H1 (cell line): Measurements from ENCODE around the gene ARHGAP25. TPM values are rescaled to one million over a fixed set of nuclear protein-coding genes. Genes with fewer than 3 reads are reported as not detected.
A peak's percentile ranks its signal among the peaks of the same experiment; 100 is the strongest.

Experiments
- CTCF ChIA-PET: fragments of 300-600 bp; sonication (Branson Sonifier 250); formaldehyde crosslinking; loops from one replicate; lab custom pipeline; 2021; ENCODE audit not compliant: partially characterized antibody; lab: Charles Lee
- POLR2A ChIA-PET: fragments of 300-600 bp; sonication (Branson Sonifier 250); formaldehyde crosslinking; loops from one replicate; lab custom pipeline; 2021; ENCODE audit warnings: inconsistent platforms; ENCODE audit not compliant: partially characterized antibody; lab: Charles Lee
- DNase-seq, 2 experiments: peaks; one replicate each; pipeline versions ENCODE4 v3.0.0 to v3.0.0-alpha.2; 2010 to 2022; ENCODE audit warnings: low spot score in 2 of 2, low read depth in 1 of 2, mixed read lengths in 1 of 2
- FAIRE-seq: peaks from 2 replicates; lab custom pipeline; 2011; peaks lifted over from hg19 to GRCh38; lab: Jason Lieb, UNC
- H2AFZ ChIP-seq: 2 replicates; pipeline ENCODE4 v1.8.1; 2012; ENCODE audit warnings: low read length, inconsistent platforms
- H2AK5ac ChIP-seq: 2 replicates; pipeline ENCODE4 v1.6.1; 2013; ENCODE audit warnings: low read depth, low read length
- H2BK120ac ChIP-seq: replicated peaks from 2 replicates; pipeline ENCODE3; 2013; ENCODE audit warnings: low read depth, low read length, inconsistent platforms
- H2BK12ac ChIP-seq: 2 replicates; pipeline ENCODE4 v1.6.1; 2013; ENCODE audit warnings: low read depth, low read length
- H2BK15ac ChIP-seq: 2 replicates; pipeline ENCODE4 v1.6.1; 2013; ENCODE audit warnings: low read length
- H2BK20ac ChIP-seq: 2 replicates; pipeline ENCODE4 v1.6.1; 2013; ENCODE audit warnings: low read length
- H2BK5ac ChIP-seq: 2 replicates; pipeline ENCODE4 v1.6.1; 2013; ENCODE audit warnings: low read depth, low read length
- H3K14ac ChIP-seq: 2 replicates; pipeline ENCODE4 v1.6.1; 2013; ENCODE audit warnings: inconsistent platforms; ENCODE audit not compliant: insufficient read length
- H3K18ac ChIP-seq: 2 replicates; pipeline ENCODE4 v1.6.1; 2013; ENCODE audit warnings: low read length; ENCODE audit errors: extremely low read depth
- H3K23ac ChIP-seq: 2 replicates; pipeline ENCODE4 v1.6.1; 2013; ENCODE audit warnings: inconsistent platforms; ENCODE audit not compliant: insufficient read length
- H3K23me2 ChIP-seq: 2 replicates; pipeline ENCODE4 v1.6.1; 2013; ENCODE audit warnings: low read depth, low read length
- H3K27ac ChIP-seq: 2 replicates; pipeline ENCODE4 v1.6.1; 2011; ENCODE audit warnings: low read depth, low read length, inconsistent platforms
- H3K27me3 ChIP-seq, 4 experiments: replicated peaks in 1 of 4; 1 replicate in 1 of 4; 2 replicates in 3 of 4; pipeline versions ENCODE4 v1.6.1 to v1.8.1; 2011 to 2013; ENCODE audit warnings: low read length in 3 of 4, mild to moderate bottlenecking in 3 of 4, inconsistent platforms in 2 of 4, mixed read lengths in 2 of 4, moderate library complexity in 1 of 4; ENCODE audit not compliant: control insufficient read depth in 3 of 4, insufficient read depth in 3 of 4; ENCODE audit errors: extremely low read depth in 1 of 4
- H3K36me3 ChIP-seq, 4 experiments: 2 replicates each; pipeline versions ENCODE4 v1.6.1 to v1.8.1; 2011 to 2013; ENCODE audit warnings: mild to moderate bottlenecking in 4 of 4, low read length in 3 of 4, moderate library complexity in 2 of 4, control low read depth in 1 of 4, inconsistent platforms in 1 of 4; ENCODE audit not compliant: insufficient read depth in 4 of 4, control insufficient read depth in 2 of 4
- H3K4ac ChIP-seq: replicated peaks from 2 replicates; pipeline ENCODE3; 2013; ENCODE audit warnings: low read length, low read depth, mixed read lengths, inconsistent platforms; ENCODE audit not compliant: insufficient read length
- H3K4me1 ChIP-seq, 4 experiments: replicated peaks in 1 of 4; 1 replicate in 1 of 4; 2 replicates in 3 of 4; pipeline versions ENCODE4 v1.6.1 to v1.8.1; 2011 to 2013; ENCODE audit warnings: low read length in 3 of 4, inconsistent platforms in 2 of 4, mixed read lengths in 1 of 4; ENCODE audit not compliant: insufficient read depth in 4 of 4, control insufficient read depth in 3 of 4
- H3K4me2 ChIP-seq, 2 experiments: 2 replicates each; pipeline versions ENCODE4 v1.6.1 to v1.8.1; 2011 to 2013; ENCODE audit warnings: low read depth in 2 of 2, low read length in 2 of 2, control low read depth in 1 of 2, inconsistent platforms in 1 of 2, mild to moderate bottlenecking in 1 of 2; ENCODE audit not compliant: insufficient read depth in 1 of 2
- H3K4me3 ChIP-seq, 4 experiments: fragments of 200-600, 300-600 bp in 1 of 4; sonication (generic), shearing (Covaris generic), sonication (Bioruptor Twin) in 1 of 4; 2 replicates each; pipeline versions ENCODE4 v1.5.1 to v1.8.1; 2011 to 2016; ENCODE audit warnings: low read length in 4 of 4, low read depth in 3 of 4, control low read depth in 2 of 4, inconsistent platforms in 2 of 4, mild to moderate bottlenecking in 2 of 4, mixed read lengths in 1 of 4, moderate library complexity in 1 of 4; ENCODE audit not compliant: insufficient read depth in 2 of 4; ENCODE audit errors: extremely low read depth in 1 of 4
- H3K56ac ChIP-seq: replicated peaks from 2 replicates; pipeline ENCODE3; 2013; ENCODE audit warnings: low read depth, mild to moderate bottlenecking, mixed read lengths, low read length, inconsistent platforms; ENCODE audit not compliant: insufficient read length
- H3K79me1 ChIP-seq: 2 replicates; pipeline ENCODE4 v1.6.1; 2013; ENCODE audit warnings: low read depth, low read length, control low read depth
- H3K79me2 ChIP-seq, 2 experiments: 2 replicates each; pipeline versions ENCODE4 v1.6.1 to v1.8.1; 2012 to 2013; ENCODE audit warnings: low read length in 2 of 2, mild to moderate bottlenecking in 2 of 2, inconsistent platforms in 1 of 2; ENCODE audit not compliant: insufficient read depth in 2 of 2, control insufficient read depth in 1 of 2
- H3K9ac ChIP-seq, 4 experiments: replicated peaks in 1 of 4; 1 replicate in 1 of 4; 2 replicates in 3 of 4; pipeline versions ENCODE4 v1.6.1 to v1.8.1; 2011 to 2013; ENCODE audit warnings: low read depth in 3 of 4, low read length in 3 of 4, control low read depth in 2 of 4, mild to moderate bottlenecking in 2 of 4, moderate library complexity in 2 of 4, inconsistent platforms in 1 of 4; ENCODE audit errors: extremely low read depth in 1 of 4
- H3K9me3 ChIP-seq, 2 experiments: 2 replicates each; pipeline versions ENCODE4 v1.6.1 to v1.8.1; 2012 to 2013; ENCODE audit warnings: mild to moderate bottlenecking in 2 of 2, moderate library complexity in 2 of 2, control low read depth in 1 of 2, inconsistent platforms in 1 of 2, low read depth in 1 of 2, low read length in 1 of 2, mixed read lengths in 1 of 2; ENCODE audit not compliant: insufficient read depth in 2 of 2
- H4K20me1 ChIP-seq, 2 experiments: replicated peaks in 1 of 2; 2 replicates each; pipeline versions ENCODE3 to v1.8.1; 2011 to 2013; ENCODE audit warnings: inconsistent platforms in 2 of 2, low read length in 2 of 2, mild to moderate bottlenecking in 1 of 2; ENCODE audit not compliant: insufficient read depth in 2 of 2, control insufficient read depth in 1 of 2
- H4K5ac ChIP-seq: 2 replicates; pipeline ENCODE4 v1.6.1; 2013; ENCODE audit warnings: low read length, low read depth, mixed read lengths, inconsistent platforms; ENCODE audit not compliant: insufficient read length
- H4K8ac ChIP-seq: 2 replicates; pipeline ENCODE4 v1.8.0; 2013; ENCODE audit warnings: mild to moderate bottlenecking, moderate library complexity, low read length, inconsistent platforms; ENCODE audit not compliant: insufficient read depth; ENCODE audit errors: extremely low read depth
- H4K91ac ChIP-seq: replicated peaks from 2 replicates; pipeline ENCODE3; 2013; ENCODE audit warnings: low read length, mixed read lengths, inconsistent platforms; ENCODE audit not compliant: insufficient read length
- CHD2 ChIP-seq: IDR thresholded peaks from 2 replicates; pipeline ENCODE4 v1.6.1; 2012; ENCODE audit warnings: low read length, improper control_type of control experiment
- POLR2AphosphoS5 ChIP-seq: IDR thresholded peaks from 2 replicates; pipeline ENCODE4 v1.6.1; 2011; ENCODE audit warnings: low read depth, low read length
- POU5F1 ChIP-seq: IDR thresholded peaks from 2 replicates; pipeline ENCODE4 v1.6.1; 2011; ENCODE audit warnings: low read depth, mild to moderate bottlenecking, low read length, moderate library complexity
- SP2 ChIP-seq: IDR thresholded peaks from 2 replicates; pipeline ENCODE4 v1.6.1; 2012; ENCODE audit warnings: mild to moderate bottlenecking, low read length, inconsistent platforms
- SUZ12 ChIP-seq: fragments of 200-600 bp; sonication (generic); IDR thresholded peaks from 2 replicates; pipeline ENCODE4 v1.6.1; 2012; ENCODE audit warnings: mild to moderate bottlenecking, inconsistent platforms, low read length, moderate library complexity, mixed read lengths
- TAF7 ChIP-seq: optimal IDR thresholded peaks from 2 replicates; pipeline ENCODE3; 2011; ENCODE audit warnings: low read depth, mild to moderate bottlenecking, inconsistent platforms, low read length, moderate library complexity, borderline replicate concordance
- WGBS, 2 experiments: shearing (Covaris generic) in 1 of 2; methylation state at CpG; one replicate each; pipeline versions ENCODE4 v1.1.6 to v1.1.7; 2013 to 2015; ENCODE audit warnings: low lambda C conversion rate in 2 of 2, mixed read lengths in 2 of 2, inconsistent platforms in 1 of 2, low coverage in 1 of 2, missing lambda C conversion rate in 1 of 2; ENCODE audit not compliant: insufficient replicate concordance in 2 of 2, insufficient coverage in 1 of 2, insufficient read length in 1 of 2; ENCODE audit errors: extremely low coverage in 1 of 2, missing lambda C conversion rate in 1 of 2; 5-methylcytosine and 5-hydroxymethylcytosine counted together
- polyA plus RNA-seq, 7 experiments: library from polyadenylated mRNA; depleted of rRNA in 3 of 7; stranded (reverse) in 5 of 7; unstranded in 2 of 7; fragments of >200 nt in 5 of 7; fragments of 200-250 nt in 2 of 7; gene quantifications; 1 replicate in 5 of 7; 2 replicates in 1 of 7; 4 replicates in 1 of 7; pipeline versions ENCODE4 v1.2.1 to v1.2.3, GENCODE V29; 2011 to 2013; ENCODE audit warnings: missing spikeins in 2 of 7, mixed read lengths in 2 of 7
- total RNA-seq: library from RNA; stranded (reverse); fragmentation: NEBNext Ultra II Directional; extraction: Animal tissue kit (Norgen Biotek cat#: 25700); gene quantifications from 2 replicates; pipeline ENCODE4 v1.2.1, GENCODE V29; 2021
- TF ChIP-seq, protein P1 (sequence below): IDR thresholded peaks from 2 replicates; pipeline ENCODE4 v1.6.1; 2011; ENCODE audit warnings: low read depth, mild to moderate bottlenecking, low read length; ENCODE audit not compliant: insufficient read depth

The ARHGAP25 gene
- total and polyA plus RNA-seq, 2 of the 8 experiments (the other 6 are each of a cell fraction or from before 2014, with no cell fraction given): 1.00 to 1.2 TPM

DNA sequence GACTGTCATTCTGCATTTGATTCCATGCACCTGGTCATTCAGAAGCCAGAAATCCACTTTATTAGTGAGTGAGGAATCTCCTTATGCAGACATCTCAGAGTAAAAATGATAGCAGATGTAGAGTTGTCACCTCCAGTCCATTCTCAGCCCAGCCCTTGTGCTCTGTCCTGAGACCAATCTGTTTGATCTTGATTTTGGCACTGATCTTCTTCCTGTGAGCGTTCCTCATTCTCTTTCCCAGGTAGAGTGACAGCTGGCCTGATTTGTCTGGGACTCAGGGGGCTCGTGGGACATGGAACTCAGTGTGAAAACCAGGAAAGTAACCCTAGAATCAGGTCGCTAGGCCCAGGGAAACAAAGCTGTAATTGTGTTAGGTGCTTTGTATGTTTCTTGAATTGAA, 8.9 kb downstream of the ARHGAP25 start:
- Histone ChIP-seq H3K56ac (no peak overlapping the region), H4K91ac (no peak overlapping the region), H4K20me1 (no peaks in the 10 kb centered on the region), H2BK120ac (no peak overlapping the region), H3K27ac (no peak overlapping the region), H3K9me3 (no peaks in the 10 kb centered on the region), H3K4me1 (peaks cover 0 to 4% (median 0%) of the 10 kb centered on the region in 4 experiments; a peak in 1 of 7 replicates), H3K9ac (no peak overlapping the region), H3K36me3 (no peaks in the 10 kb centered on the region), H3K18ac (no peak overlapping the region), H2AK5ac (no peak overlapping the region), H3K14ac (no peak overlapping the region), H2AFZ (no peak overlapping the region), H2BK20ac (no peak overlapping the region; the same call in 1 of the 2 replicates), H3K79me2 (no peaks in the 10 kb centered on the region), H2BK5ac (peak overlapping the region; percentile 36; the same call in 1 of the 2 replicates), H3K23ac (no peak overlapping the region), H3K4me3 (no peak overlapping the region), H3K23me2 (no peaks in the 10 kb centered on the region), H3K4ac (no peak overlapping the region), H4K8ac (no peak overlapping the region), H3K4me2 (no peak overlapping the region), H3K27me3 (no peaks in the 10 kb centered on the region; a peak in 1 of 7 replicates), H3K79me1 (no peaks in the 10 kb centered on the region), H2BK12ac (no peak overlapping the region), H4K5ac (no peak overlapping the region), H2BK15ac (no peak overlapping the region)
- peak in 1 of 2 experiments; percentile 23 for DNase-seq
- TF ChIP-seq POU5F1 (no peak), POLR2AphosphoS5 (no peak), TAF7 (no peak), SUZ12 (no peak), CHD2 (no peak), SP2 (no peak)
- TF ChIP-seq, protein P1, sequence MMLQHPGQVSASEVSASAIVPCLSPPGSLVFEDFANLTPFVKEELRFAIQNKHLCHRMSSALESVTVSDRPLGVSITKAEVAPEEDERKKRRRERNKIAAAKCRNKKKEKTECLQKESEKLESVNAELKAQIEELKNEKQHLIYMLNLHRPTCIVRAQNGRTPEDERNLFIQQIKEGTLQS: no peak
- ChIA-PET POLR2A (no interaction called here), CTCF (interaction anchor here (0.9 to 4.7 kb wide), 6 partner anchors 10 to 182 kb away, joined by 3 to 18 read pairs (median 4); no protein-coding TSS in a partner anchor)
- no peak for FAIRE-seq
- 77% methylated on average over 3 of the region's 3 CpGs; no CpG with 5 or more reads in 1 of the 2 experiments for WGBS, 2 experiments
